Sigmoid colon (tissue), 4 donors: ENCODE measurements around the gene ANKRD6.

Source experiments
- POLR2A ChIP-seq, 2 donors: fragments of 450-650 bp; IDR thresholded peaks; one replicate each; pipeline ENCODE4 v1.6.1; 2016; ENCODE audit warnings: antibody characterized with exemption in 2 of 2, mild to moderate bottlenecking in 2 of 2, moderate library complexity in 2 of 2
- POLR2AphosphoS5 ChIP-seq, 4 donors: sonication (generic); formaldehyde crosslinking; IDR thresholded peaks; one replicate each; pipeline ENCODE4 v1.6.1; 2017; ENCODE audit warnings: antibody characterized with exemption in 4 of 4
- TF ChIP-seq, protein P1 (sequence below), 4 experiments: fragments of 450-650 bp in 3 of 4; fragments of 200-600 bp in 1 of 4; IDR thresholded peaks; one replicate each; pipeline ENCODE4 v1.5.1; 2016 to 2019; ENCODE audit warnings: antibody characterized with exemption in 4 of 4, mild to moderate bottlenecking in 3 of 4, moderate library complexity in 2 of 4

DNA sequence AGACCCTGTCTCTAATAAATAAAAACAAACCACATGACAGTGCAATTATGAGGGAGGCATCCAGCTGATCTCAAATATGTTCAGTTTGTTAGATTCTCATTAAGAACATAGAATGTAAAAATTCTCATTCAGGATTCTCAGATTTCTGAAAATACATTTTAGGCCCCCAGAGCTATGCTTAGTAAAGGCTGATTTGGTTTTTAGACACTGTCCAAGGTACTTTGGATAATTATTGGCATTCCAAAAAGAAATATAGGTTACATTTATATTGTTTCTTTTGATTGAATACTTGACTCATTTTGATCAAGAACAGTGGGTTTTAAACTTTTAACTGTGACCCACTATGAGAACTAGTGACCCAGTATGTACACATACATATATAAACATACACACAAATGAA, 55.5 kb downstream of the ANKRD6 start:
- TF ChIP-seq, protein P1, sequence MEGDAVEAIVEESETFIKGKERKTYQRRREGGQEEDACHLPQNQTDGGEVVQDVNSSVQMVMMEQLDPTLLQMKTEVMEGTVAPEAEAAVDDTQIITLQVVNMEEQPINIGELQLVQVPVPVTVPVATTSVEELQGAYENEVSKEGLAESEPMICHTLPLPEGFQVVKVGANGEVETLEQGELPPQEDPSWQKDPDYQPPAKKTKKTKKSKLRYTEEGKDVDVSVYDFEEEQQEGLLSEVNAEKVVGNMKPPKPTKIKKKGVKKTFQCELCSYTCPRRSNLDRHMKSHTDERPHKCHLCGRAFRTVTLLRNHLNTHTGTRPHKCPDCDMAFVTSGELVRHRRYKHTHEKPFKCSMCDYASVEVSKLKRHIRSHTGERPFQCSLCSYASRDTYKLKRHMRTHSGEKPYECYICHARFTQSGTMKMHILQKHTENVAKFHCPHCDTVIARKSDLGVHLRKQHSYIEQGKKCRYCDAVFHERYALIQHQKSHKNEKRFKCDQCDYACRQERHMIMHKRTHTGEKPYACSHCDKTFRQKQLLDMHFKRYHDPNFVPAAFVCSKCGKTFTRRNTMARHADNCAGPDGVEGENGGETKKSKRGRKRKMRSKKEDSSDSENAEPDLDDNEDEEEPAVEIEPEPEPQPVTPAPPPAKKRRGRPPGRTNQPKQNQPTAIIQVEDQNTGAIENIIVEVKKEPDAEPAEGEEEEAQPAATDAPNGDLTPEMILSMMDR (IDR thresholded peaks at IDR 0.05): no peak
- no peak for TF ChIP-seq POLR2AphosphoS5 (IDR thresholded peaks at IDR 0.05)
- no peak for TF ChIP-seq POLR2A (IDR thresholded peaks at IDR 0.05)
